Posterior vena cava (tissue), 2 donors: ENCODE measurements around the gene SLC12A5. TPM values are rescaled to one million over a fixed set of nuclear protein-coding genes. Genes with fewer than 3 reads are reported as not detected.

Experiments
- DNase-seq: peaks from one replicate; pipeline ENCODE4 v3.0.0-alpha.2; 2020; ENCODE audit warnings: low spot score
- intact Hi-C, 2 donors: fragments of 100-400 bp; cut with DNase I; formaldehyde crosslinking; loops; one replicate each; pipeline versions ENCODE4 v1.14.1 to v1.14.2; 2022 to 2023
- total RNA-seq, 2 donors: library from RNA; stranded (reverse); fragmentation: NEBNext Ultra II Directional; extraction: Animal tissue kit (Norgen Biotek cat#: 25700); gene quantifications; one replicate each; pipeline ENCODE4 v1.2.1, GENCODE V29; 2021
- donor health status: DM: yes; HTN: yes; CAD: no.
- donor health status: DM: yes; HTN: yes; CAD: no.

The SLC12A5 gene
- total RNA-seq, 2 donors from 2014 or later, result 0.48 TPM; not detected in 1

- intact Hi-C loops, result no loop called here
- DNase-seq, result no peak
These were observed 33.6 kb downstream of the SLC12A5 start for GRCh38 chr20:46062621-46063020.

GRCh38 chr20:46063151-46063550 lies 34.1 kb downstream of the SLC12A5 start:
- intact Hi-C loops, result no loop called here
- DNase-seq, result no peak

DNA sequence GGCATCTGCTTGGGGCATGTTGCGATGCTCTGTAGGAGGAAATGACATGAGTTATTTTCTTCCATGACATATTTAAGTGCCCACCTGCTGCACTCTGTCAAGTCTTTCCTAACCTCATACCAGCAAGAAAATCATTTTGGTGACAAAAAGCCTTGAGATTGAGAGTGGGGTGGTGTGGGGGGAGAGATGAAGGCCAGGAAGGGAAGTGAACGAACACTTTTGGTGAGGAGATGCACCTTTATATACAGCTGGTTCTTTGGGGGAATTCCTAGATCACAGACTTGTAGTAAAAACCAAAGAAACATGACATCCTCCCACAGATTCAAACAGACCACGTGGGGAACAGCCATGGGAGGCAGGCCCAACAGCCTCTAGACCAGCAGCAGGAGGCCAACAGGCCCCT lies 34.6 kb downstream of the SLC12A5 start:
- intact Hi-C loops, result no loop called here
- DNase-seq, result no peak

- DNase-seq, result no peak
These were observed 36.0 kb downstream of the SLC12A5 start for GRCh38 chr20:46065006-46065405.

DNA sequence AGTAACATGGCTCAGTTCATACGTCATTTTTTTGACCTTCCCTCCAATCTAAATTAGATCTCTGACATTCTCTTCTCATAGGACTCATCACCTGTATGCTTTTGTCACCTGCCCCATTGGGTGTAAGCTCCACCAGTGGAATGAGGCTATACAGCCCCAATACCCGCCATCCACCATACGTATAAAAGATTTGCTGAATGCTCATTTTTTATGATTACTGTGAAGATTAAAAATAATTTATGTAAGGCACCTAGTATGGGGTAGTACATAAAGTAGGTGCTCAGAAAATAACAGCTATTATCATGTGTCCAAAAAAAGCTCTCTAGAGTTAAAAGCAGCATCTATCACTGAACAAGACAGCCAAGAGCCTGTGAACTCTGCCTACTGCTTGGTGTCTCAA lies 36.7 kb downstream of the SLC12A5 start:
- DNase-seq, result no peak
- intact Hi-C loops, result no loop called here

More at GRCh38 chr20:46065006-46065405, 36.0 kb downstream of the SLC12A5 start:
- intact Hi-C loops, result no loop called here

- DNase-seq, result no peak
- intact Hi-C loops, result no loop called here
These were observed 41.3 kb downstream of the SLC12A5 start for GRCh38 chr20:46070215-46070900.

DNA sequence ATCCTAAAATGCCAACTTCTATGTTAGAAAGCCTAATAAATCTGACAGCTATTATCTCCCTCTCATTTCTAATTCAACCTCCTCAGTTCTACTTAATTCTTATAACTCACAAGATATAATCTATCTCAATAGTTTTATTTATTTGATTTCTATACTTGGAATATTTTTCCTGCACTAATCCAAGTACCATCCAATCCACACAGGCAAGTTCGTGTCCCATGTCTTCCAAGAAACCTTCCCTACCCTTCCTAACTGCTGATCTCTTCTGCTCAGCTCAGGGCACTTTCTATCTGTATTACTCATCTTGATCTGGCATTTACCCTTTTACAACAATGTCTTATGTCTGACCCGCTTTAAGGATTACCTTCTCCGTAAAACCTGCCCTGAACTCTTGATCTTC lies 42.6 kb downstream of the SLC12A5 start:
- DNase-seq, result no peak
- intact Hi-C loops, result no loop called here

GRCh38 chr20:46073024-46073423 lies 44.0 kb downstream of the SLC12A5 start:
- no peak for DNase-seq
- intact Hi-C loops, result no loop called here

GRCh38 chr20:46073443-46073842 lies 44.4 kb downstream of the SLC12A5 start:
- DNase-seq, result no peak
- intact Hi-C loops, result no loop called here

DNA sequence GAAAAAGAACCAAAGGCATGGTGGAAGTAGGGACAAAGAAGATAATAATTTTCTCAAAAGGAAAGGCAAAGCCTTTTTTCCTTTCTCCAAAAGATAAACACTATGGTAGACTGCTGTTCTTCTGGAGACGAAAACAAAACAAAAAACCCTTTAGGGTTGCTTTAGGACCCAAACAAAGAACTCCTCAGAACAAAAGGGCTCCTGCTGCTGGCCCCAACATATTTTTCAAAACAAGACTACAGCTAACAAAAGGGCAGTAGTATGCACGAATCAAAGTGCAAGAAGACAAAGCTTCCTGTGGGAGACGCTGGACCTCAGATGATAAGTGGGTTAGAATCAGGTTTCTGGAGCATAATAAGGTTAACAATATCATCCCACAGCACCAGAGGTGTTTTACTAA lies 45.0 kb downstream of the SLC12A5 start:
- DNase-seq, result no peak
- intact Hi-C loops, result no loop called here

- intact Hi-C loops, result loop anchor here in 1 of 2 donors (5.0 kb wide), 1 partner anchor 310 kb away; no protein-coding TSS in a partner anchor
- no peak for DNase-seq
These were observed 47.8 kb downstream of the SLC12A5 start for GRCh38 chr20:46076806-46077205.

DNA sequence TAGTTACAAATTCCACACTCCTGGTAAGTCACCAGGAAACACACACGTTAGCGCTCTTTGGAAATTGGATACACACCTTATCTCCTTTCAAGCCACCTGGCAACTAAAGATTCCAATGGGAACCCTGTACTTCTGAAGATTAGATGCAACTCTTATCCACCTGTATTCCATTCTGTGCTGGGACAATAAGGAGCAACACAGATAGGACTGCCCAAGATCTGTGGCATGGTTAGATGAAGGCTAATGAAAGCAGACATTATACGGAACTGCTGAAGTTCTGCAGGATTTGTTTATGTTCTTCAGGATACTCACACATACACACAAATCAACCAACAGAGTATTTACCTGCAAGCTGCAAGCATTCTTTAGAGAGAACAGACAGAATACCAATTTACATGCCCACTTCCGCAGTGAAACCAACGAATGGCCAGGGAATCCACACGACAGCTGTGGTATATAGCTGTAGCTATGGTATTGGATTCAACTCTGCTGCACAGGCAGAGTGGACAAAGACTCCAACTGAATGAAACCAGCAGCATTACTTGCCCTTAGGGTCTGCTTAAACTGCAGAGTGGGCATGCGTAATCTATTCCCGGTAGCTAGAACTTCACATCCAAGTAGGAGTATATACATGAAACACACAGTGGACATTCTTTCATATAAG lies 48.8 kb downstream of the SLC12A5 start:
- no peak for DNase-seq
- intact Hi-C loops, result loop anchor here in 1 of 2 donors (5.0 kb wide), 1 partner anchor 310 kb away; no protein-coding TSS in a partner anchor

DNA sequence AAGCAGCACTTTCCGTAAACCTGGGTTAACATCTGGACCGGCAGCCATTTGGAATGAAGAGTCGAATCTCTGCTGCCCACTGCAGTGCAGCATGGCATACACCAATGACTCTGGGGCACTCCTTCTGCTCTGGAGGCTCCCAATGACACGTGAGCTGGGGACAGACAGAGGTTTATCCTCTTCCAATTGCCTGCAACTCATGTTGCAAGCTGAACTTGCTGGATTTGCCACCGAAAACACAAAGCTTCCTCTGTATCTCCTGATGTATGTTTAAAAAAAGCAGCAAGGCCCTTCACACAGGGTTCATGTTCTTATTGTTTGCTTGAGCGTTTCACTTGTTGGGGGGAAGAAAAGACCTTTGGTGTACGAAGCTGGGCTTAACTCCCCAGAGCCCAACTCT lies 49.9 kb downstream of the SLC12A5 start:
- intact Hi-C loops, result loop anchor here in 1 of 2 donors (5.0 kb wide), 1 partner anchor 312 kb away; no protein-coding TSS in a partner anchor
- no peak for DNase-seq

- intact Hi-C loops, result no loop called here
- no peak for DNase-seq
These were observed 52.1 kb downstream of the SLC12A5 start for GRCh38 chr20:46081074-46081473.

DNA sequence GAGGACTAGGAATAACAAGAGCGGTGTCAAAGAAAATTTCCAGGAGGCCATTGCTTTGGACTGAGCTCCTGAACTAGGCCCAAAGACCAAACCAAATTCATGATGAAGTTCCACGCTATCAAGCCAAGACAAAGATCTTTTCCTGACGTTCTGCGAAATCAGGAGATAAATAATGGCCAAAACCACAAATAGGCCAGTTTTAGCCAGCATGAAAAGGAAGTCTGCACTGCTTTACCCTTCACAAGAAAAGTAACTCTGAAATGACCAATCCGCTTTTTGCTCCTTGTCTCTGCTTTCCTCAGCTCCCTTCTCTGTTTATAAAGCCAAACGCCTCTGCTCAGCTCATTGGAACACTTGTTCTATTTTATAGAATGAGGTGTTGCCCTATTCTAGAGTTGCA lies 54.1 kb downstream of the SLC12A5 start:
- intact Hi-C loops, result no loop called here
- no peak for DNase-seq

- intact Hi-C loops, result no loop called here
- no peak for DNase-seq
These were observed 54.6 kb downstream of the SLC12A5 start for GRCh38 chr20:46083531-46084061.

- intact Hi-C loops, result no loop called here
These were observed 55.8 kb downstream of the SLC12A5 start for GRCh38 chr20:46084805-46085178.

DNA sequence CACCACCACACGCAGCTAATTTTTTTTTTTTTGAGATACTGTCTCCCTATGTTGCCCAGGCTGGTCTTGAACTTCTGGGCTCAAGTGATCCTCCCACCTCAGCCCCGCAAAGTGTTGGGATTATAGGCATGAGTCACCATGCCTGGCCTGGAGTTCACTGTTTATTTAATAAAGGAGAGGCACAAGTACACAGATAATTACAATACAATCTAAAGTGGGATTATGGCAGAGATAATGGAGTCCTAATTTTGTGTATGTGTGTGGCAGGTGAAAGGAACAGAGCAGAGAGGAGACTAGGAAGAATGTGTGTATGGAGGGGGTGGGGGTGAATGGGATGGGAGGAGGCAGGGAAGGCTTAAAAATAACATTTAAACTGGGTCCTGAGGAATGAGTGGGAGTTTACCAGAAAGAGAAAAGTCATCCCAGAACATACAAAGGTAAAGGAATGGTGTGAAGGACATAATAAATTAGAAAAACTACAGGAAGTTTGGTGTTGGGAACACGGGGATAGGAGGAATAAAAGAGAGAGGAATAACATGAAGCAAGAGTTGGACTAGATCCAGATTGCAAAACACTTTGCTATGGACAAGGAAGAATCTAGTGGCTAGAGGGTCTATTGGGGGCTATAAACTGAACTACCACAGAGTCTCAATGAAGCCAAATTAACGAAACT lies 56.3 kb downstream of the SLC12A5 start:
- DNase-seq, result no peak
- intact Hi-C loops, result no loop called here

More at GRCh38 chr20:46084805-46085178, 55.8 kb downstream of the SLC12A5 start:
- no peak for DNase-seq

DNA sequence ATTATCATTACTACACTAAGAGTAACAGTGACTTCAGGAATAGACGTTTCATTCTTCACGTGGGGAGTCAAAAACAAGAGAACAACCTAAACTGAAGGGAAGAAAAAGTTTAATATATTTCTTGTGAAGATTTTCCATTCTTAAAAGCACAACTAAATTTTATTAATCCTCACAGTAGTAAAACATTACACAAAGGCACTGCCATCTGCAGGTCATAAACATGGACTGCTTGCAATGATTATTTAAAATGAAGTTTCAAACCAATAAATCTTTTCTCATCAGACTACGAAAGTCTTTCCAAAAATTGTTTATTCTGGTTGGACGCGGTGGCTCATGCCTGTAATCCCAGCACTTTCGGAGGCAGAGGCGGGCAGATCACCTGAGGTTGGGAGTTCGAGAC lies 58.1 kb downstream of the SLC12A5 start:
- intact Hi-C loops, result no loop called here
- no peak for DNase-seq
